SKM-1 (cell line): ENCODE measurements around the gene DNAH1.

Source experiments
- DNase-seq: peaks from one replicate; lab custom pipeline; 2025; ENCODE audit not compliant: unreplicated experiment; lab: John Stamatoyannopoulos, UW

Gene DNAH1

DNA sequence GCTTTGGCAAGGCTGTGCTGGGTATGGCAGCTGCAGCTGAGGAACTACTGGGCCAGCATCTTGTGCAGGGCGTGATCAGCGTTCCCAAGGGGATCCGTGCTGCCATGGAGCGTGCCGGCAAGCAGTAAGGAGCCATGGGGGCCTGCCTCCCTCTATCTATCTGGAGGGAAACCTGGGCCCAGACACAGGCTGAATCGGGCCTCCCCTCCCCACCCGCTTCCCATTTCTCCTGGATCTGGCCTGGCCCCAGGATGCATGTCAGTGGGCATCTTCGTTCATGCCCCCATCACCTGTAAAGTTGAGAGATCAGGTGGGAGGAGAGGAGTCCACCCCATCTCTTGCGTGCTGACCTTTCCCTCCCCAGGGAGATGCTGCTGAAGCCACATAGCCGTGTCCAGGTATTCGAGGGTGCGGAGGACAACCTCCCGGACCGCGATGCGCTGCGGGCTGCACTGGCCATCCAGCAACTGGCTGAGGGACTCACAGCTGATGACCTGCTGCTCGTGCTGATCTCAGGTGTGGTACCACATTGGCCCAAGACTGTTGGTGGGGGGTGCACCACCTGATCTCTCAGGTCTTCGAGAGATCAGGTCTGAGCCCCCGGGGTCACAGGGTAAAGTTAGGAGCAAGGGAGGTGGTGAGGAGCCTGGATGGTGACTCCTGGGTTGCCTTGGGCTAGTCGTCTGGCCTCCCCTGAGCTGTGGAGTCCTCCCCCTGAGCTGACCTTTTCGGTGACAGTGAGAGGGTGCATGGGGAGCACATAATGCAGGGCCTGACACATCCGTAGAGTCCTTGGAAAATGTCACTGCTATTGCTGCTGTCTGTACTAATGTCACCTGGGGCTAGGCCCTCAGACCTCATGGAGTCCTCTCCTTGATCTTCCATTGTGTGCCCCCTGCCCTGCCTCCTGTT lies 25.3 kb upstream of the DNAH1 start:
- DNase-seq: no peak

DNA sequence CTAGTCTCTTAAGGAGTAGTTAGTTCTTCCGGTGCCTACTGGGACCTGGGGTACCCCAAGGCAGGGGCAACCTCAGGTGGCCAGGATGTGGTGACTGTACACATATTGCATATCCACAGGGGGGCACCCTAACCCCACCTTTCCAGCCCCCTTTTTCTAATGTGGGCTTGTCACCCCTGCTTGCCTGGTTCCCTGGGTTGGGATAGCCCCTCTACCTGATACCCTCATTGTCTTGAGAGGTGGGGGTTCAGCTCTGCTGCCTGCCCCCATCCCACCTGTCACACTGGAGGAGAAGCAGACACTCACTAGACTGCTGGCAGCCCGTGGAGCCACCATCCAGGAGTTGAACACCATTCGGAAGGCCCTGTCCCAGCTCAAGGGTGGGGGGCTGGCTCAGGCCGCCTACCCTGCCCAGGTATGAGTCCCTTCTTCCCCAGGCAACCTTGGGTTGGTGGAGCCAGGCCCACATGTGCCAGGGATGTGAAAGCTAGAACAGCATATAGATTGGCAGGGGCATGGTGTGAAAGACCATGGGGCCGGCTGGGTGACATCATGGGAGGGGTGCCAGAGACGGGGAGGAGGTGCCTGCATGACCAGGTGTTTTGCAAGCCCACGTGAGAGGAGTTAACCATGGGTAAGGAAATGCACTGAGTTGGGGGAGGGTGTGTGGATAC lies 24.5 kb upstream of the DNAH1 start:
- DNase-seq: no peak

DNA sequence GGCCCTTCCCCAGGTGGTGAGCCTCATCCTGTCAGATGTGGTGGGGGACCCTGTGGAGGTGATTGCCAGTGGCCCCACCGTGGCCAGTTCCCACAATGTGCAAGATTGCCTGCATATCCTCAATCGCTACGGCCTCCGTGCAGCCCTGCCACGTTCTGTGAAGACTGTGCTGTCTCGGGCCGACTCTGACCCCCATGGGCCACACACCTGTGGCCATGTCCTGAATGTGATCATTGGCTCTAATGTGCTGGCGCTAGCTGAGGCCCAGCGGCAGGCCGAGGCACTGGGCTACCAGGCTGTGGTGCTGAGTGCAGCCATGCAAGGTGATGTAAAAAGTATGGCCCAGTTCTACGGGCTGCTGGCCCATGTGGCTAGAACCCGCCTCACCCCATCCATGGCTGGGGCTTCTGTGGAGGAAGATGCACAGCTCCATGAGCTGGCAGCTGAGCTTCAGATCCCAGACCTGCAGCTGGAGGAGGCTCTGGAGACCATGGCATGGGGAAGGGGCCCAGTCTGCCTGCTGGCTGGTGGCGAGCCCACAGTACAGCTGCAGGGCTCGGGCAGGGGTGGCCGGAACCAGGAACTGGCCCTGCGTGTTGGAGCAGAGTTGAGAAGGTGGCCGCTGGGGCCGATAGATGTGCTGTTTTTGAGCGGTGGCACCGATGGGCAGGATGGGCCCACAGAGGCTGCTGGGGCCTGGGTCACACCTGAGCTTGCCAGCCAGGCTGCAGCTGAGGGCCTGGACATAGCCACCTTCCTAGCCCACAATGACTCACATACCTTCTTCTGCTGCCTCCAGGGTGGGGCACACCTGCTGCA lies 23.7 kb upstream of the DNAH1 start:
- DNase-seq: no peak

DNA sequence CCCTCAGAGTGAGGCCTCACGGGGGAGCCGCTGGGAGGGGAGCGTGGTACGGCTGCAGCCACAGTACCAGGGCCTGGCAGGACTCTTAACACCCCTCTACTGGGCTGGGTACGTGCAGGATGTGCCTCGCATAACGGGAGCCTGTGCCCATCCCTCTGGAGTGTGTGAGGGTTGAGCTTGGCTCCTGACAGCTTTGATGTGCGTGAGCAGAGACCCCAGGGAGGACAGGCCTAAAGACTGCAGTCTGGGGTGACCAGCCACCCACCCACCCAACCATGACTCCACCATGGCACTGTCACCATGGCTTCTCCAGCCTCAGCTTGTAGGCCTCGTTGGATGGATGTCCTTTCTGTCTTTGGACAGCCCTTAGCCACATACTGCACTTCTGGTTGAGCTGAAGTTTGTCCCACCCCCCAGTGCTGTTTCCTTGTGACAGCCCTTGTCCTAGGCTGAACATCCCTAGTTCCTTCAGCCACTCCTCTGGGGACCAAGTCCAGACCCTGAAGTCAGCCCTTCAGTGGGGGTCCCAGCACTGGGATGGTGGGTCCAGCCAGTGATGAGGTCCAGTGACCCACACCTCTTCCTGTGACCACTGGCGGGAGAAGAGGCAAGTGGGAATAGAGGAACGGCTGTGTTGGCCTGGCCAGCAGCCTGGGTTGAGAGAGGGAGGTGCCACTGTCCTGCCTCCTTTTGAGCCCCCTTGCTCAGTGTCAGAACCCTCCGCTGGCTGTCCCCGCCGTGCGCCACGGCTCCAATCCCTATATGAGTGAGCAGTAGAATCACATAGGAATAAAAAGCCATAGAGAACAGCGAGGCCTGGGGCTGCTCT lies 22.4 kb upstream of the DNAH1 start:
- DNase-seq: no peak

DNA sequence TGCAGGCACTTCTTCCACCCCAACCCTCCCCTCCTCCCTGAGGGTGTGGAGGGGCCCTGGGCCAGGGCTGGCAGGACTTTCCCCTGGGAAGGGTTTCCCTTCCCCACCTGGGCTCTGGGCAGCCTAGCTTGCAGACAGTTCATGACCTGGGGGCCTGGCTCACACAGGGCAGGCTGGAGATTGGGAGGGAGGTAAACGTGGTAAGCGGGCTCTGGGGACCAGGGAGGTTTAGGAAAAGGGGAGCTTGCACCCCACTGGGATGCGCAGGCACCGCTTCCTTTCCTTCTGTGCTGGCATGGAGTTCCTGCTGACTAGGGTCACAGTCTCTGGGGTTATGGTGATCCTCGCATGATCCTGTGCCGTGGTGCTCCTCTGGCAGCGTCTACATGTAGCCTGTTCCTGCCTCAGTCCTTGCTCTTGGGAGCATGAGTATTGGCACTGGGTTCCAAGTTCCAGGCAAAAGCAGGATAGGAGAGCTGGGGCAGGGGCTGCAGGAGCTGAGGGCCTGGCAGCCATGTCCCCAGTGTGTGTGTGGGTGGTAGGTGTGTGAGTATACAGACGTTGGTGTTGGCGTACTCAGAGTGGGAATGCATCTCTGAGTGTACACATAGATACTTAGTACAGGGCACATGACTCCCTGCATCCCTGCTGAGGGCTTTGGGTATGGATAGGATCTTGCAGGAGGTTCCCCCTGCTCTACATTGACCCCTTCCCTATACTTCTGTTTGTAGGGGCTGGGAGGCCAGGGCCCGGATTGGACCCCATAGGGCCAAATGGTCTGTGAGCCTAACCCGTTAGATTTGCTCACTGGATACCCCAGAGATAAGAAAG lies 21.6 kb upstream of the DNAH1 start:
- DNase-seq: no peak

DNA sequence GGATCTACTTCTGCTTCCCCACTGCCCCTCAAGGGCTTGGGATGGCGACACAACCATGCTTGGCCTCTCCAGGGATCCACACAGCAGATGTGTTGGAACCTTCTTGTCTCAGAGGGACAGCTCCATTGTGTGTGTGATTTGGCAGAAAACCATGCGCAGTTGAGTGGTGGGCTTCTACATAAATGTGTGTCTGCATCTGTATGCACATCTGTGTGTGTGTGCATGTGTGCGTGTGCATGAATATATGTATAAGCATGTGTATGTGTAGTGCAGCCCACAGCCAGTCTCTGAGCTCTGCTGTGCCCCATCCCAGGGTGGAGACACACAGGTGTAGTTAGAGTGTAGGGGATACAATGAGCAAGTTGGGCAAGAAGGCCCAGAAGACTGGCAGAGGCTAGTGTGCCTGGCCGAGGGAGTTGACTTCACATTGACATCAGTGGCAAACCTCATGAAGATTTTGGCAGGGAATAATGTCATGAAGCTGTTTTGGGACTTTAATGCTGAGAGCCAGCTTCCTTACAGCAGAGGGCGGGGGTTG lies 20.4 kb upstream of the DNAH1 start:
- DNase-seq: no peak

DNA sequence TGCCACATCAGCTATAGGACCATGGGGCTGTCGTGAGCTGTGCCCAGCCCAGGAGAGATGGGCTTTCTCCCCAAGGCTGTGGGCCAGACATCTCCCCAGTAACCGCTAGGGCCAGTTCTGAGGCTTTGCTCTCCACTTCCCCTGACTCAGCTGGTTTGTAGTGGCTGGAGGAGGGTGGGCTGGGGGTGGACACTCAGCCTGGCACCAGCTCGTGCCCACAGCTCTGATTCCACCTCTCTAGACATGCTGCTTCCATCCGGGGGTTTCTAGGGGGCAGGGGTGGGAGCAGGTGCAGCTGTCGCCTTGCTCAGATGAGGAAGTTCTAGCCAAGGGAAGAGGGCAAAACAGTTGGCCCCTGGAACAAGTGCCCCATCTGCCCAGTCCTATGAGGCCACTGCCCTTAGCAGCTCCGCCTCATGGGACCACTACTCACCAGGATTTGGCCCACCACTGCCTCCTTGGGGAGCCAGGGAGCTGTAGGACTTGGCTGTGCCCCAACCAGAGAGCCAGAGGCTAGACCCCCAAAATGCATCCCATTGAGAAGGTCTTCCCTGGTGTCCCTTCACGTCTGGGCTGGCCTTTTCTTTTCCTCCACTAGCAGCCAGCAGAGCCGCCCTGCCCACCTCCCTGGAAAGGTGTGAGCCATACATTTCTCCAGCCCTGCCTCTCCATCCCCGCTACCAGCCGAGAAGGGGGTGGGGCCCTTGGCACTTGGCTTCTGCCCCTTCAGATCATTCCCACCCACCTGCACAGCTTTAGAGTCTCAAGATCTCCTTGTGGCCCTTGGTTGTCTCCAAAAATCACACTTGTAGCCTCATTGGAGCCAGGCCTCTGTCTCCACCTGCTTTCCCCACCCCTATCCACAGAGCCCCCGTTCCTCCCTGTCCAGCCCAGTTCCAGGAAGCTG lies 18.6 kb upstream of the DNAH1 start:
- no peak for DNase-seq

DNA sequence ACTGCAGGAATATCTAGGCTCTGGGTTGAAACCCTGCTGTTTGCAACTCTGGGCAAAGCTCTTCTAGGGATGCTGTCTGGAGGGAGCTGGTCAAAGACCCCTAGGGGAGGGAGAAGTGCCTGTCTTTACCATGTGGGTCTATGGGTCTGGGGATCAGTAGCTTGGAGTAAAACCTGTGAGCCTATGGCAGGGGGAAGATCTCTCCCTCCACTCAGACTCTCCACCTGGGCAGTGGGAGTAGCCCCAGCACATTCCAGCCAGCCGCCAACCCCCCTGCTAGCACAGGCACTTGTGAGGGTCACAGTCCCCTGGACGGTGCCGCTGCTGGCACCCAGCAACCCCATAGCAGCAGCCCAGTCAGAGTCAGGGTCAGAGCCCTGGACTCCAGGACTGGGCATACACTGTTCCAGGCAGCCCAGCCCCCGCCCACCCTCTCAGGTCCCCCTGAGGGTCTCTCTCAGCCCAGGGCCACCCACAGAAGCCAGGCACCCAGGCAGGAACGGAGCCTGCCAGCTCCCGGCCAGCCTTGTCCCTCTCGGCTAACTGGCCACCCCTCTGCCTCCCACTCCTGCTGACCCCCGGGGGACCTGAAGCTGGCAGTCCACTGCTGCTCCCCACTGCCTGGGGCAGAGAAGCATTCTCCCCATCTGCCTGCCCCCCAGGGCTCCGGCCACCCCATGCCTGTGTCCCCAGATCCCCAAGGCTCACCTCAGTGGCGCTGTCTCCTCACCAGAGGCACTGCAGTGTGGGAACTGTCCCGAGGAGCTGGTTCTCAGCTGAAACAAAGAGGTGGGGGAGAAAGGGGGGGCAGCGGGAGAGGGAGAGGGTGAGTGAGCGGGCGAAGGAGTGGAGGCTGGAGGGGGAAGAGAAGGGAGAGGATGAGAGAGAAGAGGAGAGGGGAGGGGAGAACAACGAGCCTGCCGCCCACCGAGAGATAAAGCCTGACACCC lies 17.7 kb upstream of the DNAH1 start:
- DNase-seq: no peak

DNA sequence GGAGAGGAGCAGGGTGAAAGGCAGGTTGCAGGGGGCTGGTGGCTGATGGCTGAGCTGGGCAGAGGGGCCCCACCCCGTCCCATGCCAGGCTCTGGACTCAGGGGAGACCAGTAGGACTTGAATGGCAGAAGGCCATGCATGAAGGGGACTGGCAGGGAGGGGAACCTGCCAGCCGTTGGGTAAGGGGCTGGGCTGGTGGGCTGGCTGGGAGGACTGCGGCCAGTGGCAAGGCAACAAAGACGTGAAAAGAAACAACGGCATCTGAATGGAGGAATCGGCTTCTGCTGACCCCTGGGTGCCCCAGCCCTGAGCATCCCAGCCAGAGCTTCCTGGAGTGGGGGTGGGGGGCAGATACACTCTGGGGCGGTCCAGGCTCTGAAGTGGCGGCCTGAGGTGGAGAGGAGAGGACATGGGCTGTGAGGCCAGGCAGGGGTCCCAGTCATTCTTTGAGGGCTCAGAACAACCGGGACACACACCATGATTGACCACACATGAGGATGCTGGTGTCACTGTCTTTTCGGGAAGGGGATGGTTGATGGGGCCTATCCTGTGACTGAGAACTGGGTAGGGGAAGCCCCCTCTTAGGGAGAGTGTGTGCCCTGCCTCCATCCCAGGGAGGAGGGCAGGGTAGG lies 16.8 kb upstream of the DNAH1 start:
- DNase-seq: no peak

DNA sequence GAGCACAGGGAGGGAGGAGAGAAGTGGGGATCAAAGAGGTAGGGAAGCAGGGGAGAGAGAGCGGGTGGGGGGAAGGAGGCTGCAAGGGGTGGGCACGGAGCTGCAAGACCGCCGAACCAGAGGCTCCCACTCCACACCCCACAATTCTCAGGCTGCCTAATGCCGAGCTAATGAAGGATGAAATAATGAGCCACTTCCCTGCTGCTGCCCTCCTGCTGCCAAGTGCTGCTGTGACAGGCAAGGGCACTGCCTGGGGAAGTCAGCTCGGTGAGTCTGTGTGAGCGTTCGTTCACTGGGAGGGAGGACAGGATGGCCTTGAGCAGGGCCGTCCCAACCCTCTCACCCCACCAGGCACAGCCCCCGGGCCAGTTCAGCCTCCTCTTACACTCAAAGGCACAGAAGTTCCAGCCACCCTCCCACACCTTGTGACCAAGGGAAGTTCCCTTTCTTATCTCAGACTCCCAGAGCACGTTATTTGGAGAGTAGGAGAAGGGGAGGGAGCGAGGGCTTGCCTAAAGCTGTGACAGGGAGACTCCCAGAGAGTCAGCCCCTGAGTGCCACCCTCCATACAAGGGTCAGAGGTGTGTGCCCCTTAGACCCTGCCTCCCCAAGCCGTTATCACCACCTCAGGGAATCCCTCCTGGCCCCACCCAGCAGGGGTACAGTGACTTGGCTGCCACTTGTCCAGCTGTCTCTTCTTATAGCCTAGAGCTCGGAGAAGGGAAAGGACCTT lies 16.1 kb upstream of the DNAH1 start:
- no peak for DNase-seq

DNA sequence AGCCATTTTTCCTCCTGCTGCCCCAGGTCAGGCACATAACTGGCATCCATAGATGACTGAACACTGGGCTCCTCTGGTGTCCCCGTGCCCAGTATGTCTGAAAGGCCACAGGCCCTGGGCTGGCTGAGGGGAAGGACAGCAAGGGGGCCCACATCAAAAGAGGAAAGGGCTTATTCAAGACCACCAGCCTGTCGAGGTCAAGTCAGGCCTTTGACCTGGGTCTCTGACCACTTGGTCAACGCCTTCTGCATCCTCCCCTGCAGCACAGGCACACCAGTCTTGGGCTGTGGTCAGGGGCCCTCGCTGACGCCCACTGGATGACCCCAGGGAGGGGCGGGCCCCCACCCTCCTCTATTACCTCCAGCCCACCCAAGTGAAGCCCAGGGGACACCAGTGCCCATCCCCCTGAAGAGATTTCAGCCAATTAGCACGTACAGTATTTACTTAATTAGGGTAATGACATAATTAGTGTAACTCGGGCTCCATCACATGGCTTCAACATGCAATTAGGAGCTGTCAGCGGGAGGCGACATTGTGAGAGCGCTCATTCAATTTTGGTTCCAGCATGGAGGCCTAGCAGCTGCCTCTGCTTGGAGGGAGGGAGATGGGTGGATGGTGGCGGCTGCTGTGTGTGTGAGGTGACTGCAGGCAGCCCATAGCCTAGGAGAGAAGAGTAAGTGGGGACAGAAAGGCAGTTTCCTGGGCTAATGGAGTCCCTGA lies 13.5 kb upstream of the DNAH1 start:
- DNase-seq: no peak

DNA sequence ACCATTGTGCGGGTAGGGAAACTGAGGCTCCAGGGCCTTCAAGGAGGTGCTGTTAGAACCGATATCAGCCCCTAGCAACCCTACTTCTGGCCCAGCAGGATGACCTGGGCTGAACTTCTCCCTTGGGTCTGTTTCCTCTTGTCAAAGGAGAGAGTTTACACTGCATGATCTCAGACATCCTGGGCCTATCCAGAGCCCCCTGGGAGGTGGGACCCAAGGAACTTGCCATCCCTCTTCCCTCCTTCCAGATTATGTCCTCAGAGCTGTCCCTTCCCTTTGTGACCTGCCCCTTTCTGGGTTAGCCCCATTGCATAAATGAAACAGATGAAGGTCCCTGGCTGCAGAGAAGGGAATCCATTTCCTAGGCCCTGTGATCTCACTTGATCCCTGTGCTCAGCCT lies 12.3 kb upstream of the DNAH1 start:
- DNase-seq: no peak

DNA sequence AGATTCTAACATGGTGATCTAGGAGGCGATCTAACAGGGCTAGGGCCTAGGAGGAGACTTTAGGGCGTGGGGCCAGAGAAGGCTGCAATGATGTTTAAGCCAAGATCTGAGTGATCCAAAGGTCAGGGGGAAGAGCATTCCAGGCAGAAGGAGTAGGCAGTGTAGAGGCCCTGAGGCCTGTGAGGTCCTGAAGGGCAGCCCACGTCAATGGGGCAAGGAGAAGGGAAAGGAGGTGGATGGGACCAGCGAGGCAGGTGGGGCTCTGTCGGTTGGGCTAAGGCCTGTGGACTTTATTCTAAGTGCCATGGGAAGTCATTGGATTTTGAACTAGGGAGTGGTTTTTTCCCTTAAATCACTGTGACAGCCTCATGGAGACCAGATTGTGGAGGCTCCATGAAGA lies 10.2 kb upstream of the DNAH1 start:
- no peak for DNase-seq

DNA sequence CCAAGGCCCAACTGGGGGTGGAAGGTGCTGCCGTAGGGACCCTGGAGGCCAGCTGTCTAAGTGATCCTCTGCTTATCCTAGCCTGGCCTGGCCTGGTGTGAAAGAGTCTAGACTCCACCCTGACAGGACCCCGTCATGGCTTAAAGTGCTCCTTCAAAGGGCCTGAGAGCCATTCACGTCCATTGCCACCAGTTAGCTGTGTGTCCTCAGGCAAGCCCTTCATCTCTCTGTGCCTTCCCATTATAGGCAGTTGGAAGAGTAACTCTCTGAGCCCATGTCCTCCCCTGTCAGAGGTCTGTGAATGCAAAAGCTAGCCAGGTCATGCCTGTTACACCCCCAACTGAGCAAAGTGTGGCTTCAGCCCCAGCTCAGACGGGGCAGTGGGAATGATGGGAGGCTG lies 9.1 kb upstream of the DNAH1 start:
- no peak for DNase-seq

DNA sequence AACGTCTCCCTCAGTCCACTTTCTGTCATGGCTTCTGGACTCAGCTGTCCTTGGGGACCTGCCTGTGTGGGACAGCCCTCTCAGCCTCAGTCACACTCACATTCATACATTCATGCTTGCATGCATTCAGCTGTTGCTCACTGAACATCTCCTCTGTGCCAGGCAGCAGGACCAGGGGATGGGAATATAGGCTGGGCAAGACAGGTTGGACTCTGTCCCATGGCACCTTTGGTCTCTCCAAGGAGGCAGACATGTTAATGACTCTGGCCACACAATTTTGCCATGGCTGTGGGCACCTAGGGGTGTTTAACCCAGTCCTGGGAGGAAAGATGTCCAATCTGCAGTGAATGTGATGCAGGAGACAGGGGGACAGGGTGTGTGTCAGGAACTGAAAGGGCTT lies 7.8 kb upstream of the DNAH1 start:
- DNase-seq: no peak
